IPS-NIHi7 (cell line): ENCODE data around the gene ANO8.
"Not testable (repeated sequence)": the region's sequence is repeated elsewhere in the genome, so short reads cannot be mapped to it uniquely, and the experiment has no call there.

ENCODE experiments used
- DNase-seq: peaks from one replicate; pipeline ENCODE4 v3.0.0; 2012; ENCODE audit warnings: mixed read lengths; ENCODE audit errors: extremely low spot score

ANO8 gene

DNA sequence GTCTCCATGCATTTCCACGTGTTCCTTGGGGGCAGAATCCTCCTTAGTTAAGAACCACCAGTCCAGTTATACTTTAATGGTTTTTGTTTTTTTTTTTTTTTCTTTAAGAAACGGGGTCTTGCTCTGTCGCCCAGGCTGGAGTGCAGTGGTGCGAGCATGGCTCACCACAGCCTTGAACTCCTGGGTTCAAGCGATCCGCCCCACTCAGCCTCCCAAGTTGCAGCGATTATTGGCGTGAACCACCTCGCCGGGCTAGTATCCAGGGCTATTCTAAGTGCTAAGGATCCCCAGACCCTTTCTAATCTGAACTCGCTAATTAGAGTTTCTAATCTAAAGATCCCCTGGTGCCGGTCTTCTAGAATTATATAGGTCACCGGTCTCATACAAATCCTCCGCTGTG, 41.0 kb downstream of the ANO8 start:
- DNase-seq: no peak

GRCh38 chr19:17292301-17293074, 42.2 kb downstream of the ANO8 start:
- peak; percentile 95 for DNase-seq

- peak; percentile 94 for DNase-seq
Observed at GRCh38 chr19:17289489-17289888, 45.2 kb downstream of the ANO8 start.

DNA sequence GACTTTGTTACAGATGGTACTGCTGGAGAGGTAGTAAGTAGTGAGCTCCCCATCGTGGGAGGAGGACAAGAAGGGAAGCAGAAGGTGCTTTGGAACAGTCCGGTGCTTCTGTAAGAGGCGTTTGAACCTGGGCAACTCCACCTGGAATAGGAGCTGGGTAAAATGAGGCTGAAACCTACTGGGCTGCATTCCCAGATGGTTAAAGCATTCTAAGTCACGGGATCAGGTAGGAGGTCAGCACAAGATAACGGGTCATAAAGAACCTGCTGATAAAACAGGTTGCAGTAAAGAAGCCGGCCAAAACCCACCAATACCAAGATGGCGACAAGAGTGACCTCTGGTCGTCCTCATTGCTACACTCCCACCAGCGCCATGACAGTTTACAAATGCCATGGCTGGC, 47.9 kb downstream of the ANO8 start:
- no peak for DNase-seq

GRCh38 chr19:17286263-17286662, 48.4 kb downstream of the ANO8 start:
- no peak for DNase-seq

GRCh38 chr19:17285415-17286135, 49.1 kb downstream of the ANO8 start:
- DNase-seq: no peak

DNA sequence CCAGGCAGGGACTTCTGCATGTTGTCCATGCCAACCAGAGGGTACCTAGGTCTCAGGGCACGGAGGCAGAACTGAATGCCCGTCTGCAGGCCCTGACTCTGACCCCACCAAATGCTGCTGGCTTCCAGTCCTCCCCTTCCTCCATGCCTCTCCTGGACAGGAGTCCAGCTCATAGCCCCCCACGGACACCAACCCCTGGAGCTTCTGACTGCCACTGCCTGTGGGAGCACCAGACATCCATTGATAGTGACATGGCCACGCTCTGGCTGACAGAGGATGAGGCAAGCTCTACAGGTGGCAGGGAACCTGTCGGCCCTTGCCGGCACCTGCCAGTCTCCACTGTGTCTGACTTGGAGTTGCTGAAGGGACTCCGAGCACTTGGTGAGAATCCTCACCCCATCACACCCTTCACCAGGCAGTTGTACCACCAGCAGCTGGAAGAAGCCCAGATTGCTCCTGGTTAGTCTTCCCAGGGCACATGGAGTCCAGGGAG, 51.1 kb downstream of the ANO8 start:
- DNase-seq: no peak

GRCh38 chr19:17282488-17283125, 52.0 kb downstream of the ANO8 start:
- peak; percentile 92 for DNase-seq

GRCh38 chr19:17281391-17282304, 53.0 kb downstream of the ANO8 start, which contains the start of gene ANKLE1:
Gene ANKLE1 (plus strand): TSS chr19:17281901. CDS start chr19:17281921, 20 bp downstream.
- DNase-seq: peak; percentile 57

DNA sequence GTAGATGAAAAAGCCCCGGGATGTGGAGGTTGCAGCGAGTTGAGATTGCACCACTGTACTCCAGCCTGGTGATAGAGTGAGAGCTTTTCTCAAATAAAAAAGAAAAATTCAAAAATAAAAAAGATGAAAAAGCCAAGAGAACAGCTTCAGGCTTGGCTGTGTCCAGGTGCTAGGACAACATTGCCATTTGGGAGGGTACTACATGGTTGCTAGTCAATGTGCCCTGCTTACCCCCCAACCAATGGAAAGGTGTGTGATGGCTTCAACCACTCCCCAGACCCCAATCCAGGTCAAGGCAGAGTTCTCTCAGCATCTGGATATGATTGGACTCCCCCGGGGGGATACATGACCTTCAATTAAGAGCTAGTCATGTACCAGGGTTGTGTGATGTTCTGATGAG, 55.2 kb downstream of the ANO8 start:
- no peak for DNase-seq

- no peak for DNase-seq
Observed at GRCh38 chr19:17275441-17276175, 59.0 kb downstream of the ANO8 start.

DNA sequence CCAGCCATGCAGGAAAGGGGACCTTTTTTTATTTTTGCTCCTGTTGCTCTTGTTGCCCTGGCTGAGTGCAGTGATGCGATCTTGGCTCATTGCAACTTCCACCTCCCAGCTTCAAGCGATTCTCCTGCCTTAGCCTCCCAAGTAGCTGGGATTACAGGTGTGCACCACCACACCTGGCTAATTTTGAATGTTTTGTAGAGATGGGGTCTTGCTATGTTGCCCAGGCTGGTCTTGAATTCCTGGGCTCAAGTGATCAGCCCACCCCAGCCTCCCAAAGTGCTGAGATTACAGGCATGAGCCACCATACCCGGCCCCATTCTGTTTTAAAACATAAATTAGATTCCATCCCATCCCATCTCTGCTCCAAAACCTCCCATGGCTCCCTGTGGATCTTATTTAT, 59.8 kb downstream of the ANO8 start:
- not testable (repeated sequence) for DNase-seq
